Endothelial cell of umbilical vein (primary cell): ENCODE data around the gene CORO2B.

Experiments
- CTCF ChIP-seq, 2 donors: IDR thresholded peaks; 1 replicate in 1 of 2; 2 replicates in 1 of 2; pipeline ENCODE4 v1.5.1; 2011; ENCODE audit warnings: low read length in 2 of 2, mild to moderate bottlenecking in 2 of 2, moderate library complexity in 2 of 2, control low read depth in 1 of 2, inconsistent platforms in 1 of 2, low read depth in 1 of 2; ENCODE audit not compliant: insufficient read depth in 1 of 2; ENCODE audit errors: extremely low read depth in 1 of 2
- EZH2 ChIP-seq: IDR thresholded peaks from 2 replicates; pipeline ENCODE4 v1.6.1; 2012; ENCODE audit warnings: borderline replicate concordance, low read depth, mild to moderate bottlenecking, moderate library complexity, low read length, inconsistent platforms; ENCODE audit not compliant: severe bottlenecking
- FOS ChIP-seq: IDR thresholded peaks from 2 replicates; pipeline ENCODE4 v1.6.1; 2011; ENCODE audit warnings: mild to moderate bottlenecking, low read length, moderate library complexity, borderline replicate concordance; ENCODE audit not compliant: insufficient read depth
- GATA2 ChIP-seq: IDR thresholded peaks from 2 replicates; pipeline ENCODE4 v1.7.0; 2011; ENCODE audit warnings: low read depth, mild to moderate bottlenecking, moderate library complexity, mixed read lengths, low read length; ENCODE audit not compliant: insufficient read length, insufficient read depth
- JUN ChIP-seq: IDR thresholded peaks from 2 replicates; pipeline ENCODE4 v1.6.1; 2011; ENCODE audit warnings: borderline replicate concordance, low read depth; ENCODE audit not compliant: insufficient read length, insufficient read depth
- MAX ChIP-seq: IDR thresholded peaks from 2 replicates; pipeline ENCODE4 v1.6.1; 2011; ENCODE audit not compliant: insufficient read depth, insufficient read length
- MYC ChIP-seq: IDR thresholded peaks from one replicate; pipeline ENCODE4 v1.6.1; 2011; ENCODE audit warnings: mild to moderate bottlenecking, low read depth, low read length
- POLR2A ChIP-seq: IDR thresholded peaks from 2 replicates; pipeline ENCODE4 v1.6.1; 2012; ENCODE audit warnings: low read depth, mild to moderate bottlenecking, control low read depth, low read length
- POLR2AphosphoS5 ChIP-seq: IDR thresholded peaks from 2 replicates; pipeline ENCODE4 v1.6.1; 2012; ENCODE audit warnings: low read depth, mild to moderate bottlenecking, control low read depth, low read length, moderate library complexity; ENCODE audit not compliant: insufficient read depth

- TF ChIP-seq POLR2A (no peak), POLR2AphosphoS5 (no peak), CTCF (IDR thresholded peaks at IDR 0.05; ENCODE audit: extremely low read depth in 1 of 2, insufficient read depth in 1 of 2, low read depth in 1 of 2, low read length in 2 of 2) (no peak), MYC (no peak), EZH2 (no peak), JUN (no peak), FOS (no peak), GATA2 (no peak), MAX (no peak)
These were observed 154.9 kb downstream of the CORO2B start for GRCh38 chr15:68733666-68734065.
